Right lobe of liver (tissue), 6 donors: Measurements from ENCODE around the gene CFAP210. TPM values are rescaled to one million over a fixed set of nuclear protein-coding genes. Genes with fewer than 3 reads are reported as not detected.

ENCODE experiments used
- ATAC-seq, 4 donors: fragments of 200-7000 bp; cut with Tn5 transposase; one replicate each; pipeline ENCODE4 v1.9.1; 2020; ENCODE audit warnings: mild to moderate bottlenecking in 4 of 4, moderate library complexity in 4 of 4
- DNase-seq, 3 donors: peaks; one replicate each; pipeline ENCODE4 v3.0.0-alpha.2; 2020
- H3K27ac ChIP-seq, 3 donors: fragments of 200-600 bp; one replicate each; pipeline ENCODE4 v1.8.0; 2022
- H3K27me3 ChIP-seq, 2 donors: fragments of 200-600 bp; one replicate each; pipeline ENCODE4 v1.8.0; 2022
- H3K36me3 ChIP-seq, 4 donors: fragments of 200-600 bp; sonication (generic) in 1 of 4; one replicate each; pipeline versions ENCODE4 v1.5.1 to v1.8.0; 2017 to 2022; ENCODE audit warnings: control low read depth in 1 of 4
- H3K4me1 ChIP-seq, 4 donors: fragments of 200-600 bp; sonication (generic) in 1 of 4; one replicate each; pipeline versions ENCODE4 v1.5.1 to v1.8.0; 2017 to 2022; ENCODE audit warnings: control low read depth in 1 of 4
- H3K4me3 ChIP-seq, 3 donors: fragments of 200-600 bp; one replicate each; pipeline ENCODE4 v1.8.0; 2022
- H3K9me3 ChIP-seq, 4 donors: fragments of 200-600 bp; sonication (generic) in 1 of 4; one replicate each; pipeline versions ENCODE4 v1.5.1 to v1.8.0; 2017 to 2022; ENCODE audit warnings: control low read depth in 1 of 4
- CTCF ChIP-seq, 4 donors: fragments of 200-600 bp in 3 of 4; fragments of 450-650 bp in 1 of 4; IDR thresholded peaks; one replicate each; pipeline versions ENCODE4 v1.5.1 to v1.8.0; 2016 to 2022; ENCODE audit warnings: antibody characterized with exemption in 4 of 4, mild to moderate bottlenecking in 2 of 4
- POLR2A ChIP-seq: fragments of 450-650 bp; IDR thresholded peaks from one replicate; pipeline ENCODE4 v1.6.1; 2017; ENCODE audit warnings: antibody characterized with exemption, mild to moderate bottlenecking
- WGBS: methylation state at CpG from one replicate; pipeline ENCODE4 v1.1.6; 2018; ENCODE audit warnings: low coverage, low lambda C conversion rate; ENCODE audit not compliant: insufficient coverage; ENCODE audit errors: missing lambda C conversion rate; 5-methylcytosine and 5-hydroxymethylcytosine counted together
- intact Hi-C, 2 donors: fragments of 100-400 bp; cut with DNase I; formaldehyde crosslinking; loops; one replicate each; pipeline versions ENCODE4 v1.11.2 to v1.14.1; 2022
- total RNA-seq, 6 experiments: library from RNA; depleted of rRNA in 2 of 6; stranded (reverse); fragments of >200 nt in 2 of 6; fragmentation: NEBNext Ultra II Directional in 3 of 6; extraction: Animal tissue kit (Norgen Biotek cat#: 25700) in 3 of 6; gene quantifications; one replicate each; pipeline versions ENCODE4 v1.1.0 to v1.2.4, GENCODE V29; 2016 to 2023
- donor health status: DM: no; HTN: yes; CAD: no.
- donor health status: DM: no; HTN: no; CAD: no.
- donor health status: DM: no; HTN: no; CAD: no.
- donor health status: DM: no; HTN: yes; CAD: no.
- donor health status: DM: no; HTN: yes; CAD: no.

Gene CFAP210
- total RNA-seq, 6 experiments from 2014 or later, result 0.86 TPM; not detected in 5

- no peaks in the 10 kb centered on the region for H3K9me3 ChIP-seq
- H3K27me3 ChIP-seq, result no peaks in the 10 kb centered on the region
- DNase-seq (no peak), ATAC-seq (no peak)
- intact Hi-C loops, result no loop called here
- no peaks in the 10 kb centered on the region for H3K36me3 ChIP-seq
- WGBS, result 71% methylated on average over 3 of the region's 3 CpGs
- no peak for TF ChIP-seq CTCF (IDR thresholded peaks at IDR 0.05)
- no peak for TF ChIP-seq POLR2A
- no peak overlapping the region for H3K27ac ChIP-seq
- H3K4me1 ChIP-seq, result no peaks in the 10 kb centered on the region
- H3K4me3 ChIP-seq, result no peak overlapping the region
These were observed 31.0 kb downstream of the CFAP210 start for GRCh38 chr2:169663247-169663646.

- no peak for ATAC-seq
- WGBS, result no CpG with 5 or more reads among the region's 1 CpG
These were observed 31.5 kb downstream of the CFAP210 start for GRCh38 chr2:169662744-169663143.

DNA sequence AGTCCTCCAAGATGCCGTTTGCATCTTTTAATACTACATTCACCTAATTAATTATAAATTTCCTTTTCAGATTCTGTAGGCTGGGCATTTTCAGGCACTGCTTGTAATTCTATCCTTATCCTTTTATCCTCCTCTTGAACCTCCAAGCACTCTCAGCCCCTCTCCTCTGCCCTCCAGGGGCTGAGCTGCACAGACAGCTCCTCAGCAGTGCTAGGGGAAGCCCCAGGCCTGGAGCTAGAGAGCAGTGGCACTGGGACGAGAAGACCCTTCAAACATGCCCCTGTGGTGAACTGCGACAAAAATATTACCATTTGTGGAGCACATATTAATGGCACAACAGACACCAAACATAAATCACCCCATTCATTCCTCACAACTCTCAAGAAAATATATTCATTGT lies 32.9 kb downstream of the CFAP210 start:
- no peak overlapping the region for H3K27ac ChIP-seq
- TF ChIP-seq CTCF (IDR thresholded peaks at IDR 0.05) (no peak), POLR2A (no peak)
- H3K27me3 ChIP-seq, result no peaks in the 10 kb centered on the region
- 67% methylated on average over 3 of the region's 3 CpGs for WGBS
- intact Hi-C loops, result no loop called here
- H3K9me3 ChIP-seq, result no peaks in the 10 kb centered on the region
- no peak overlapping the region for H3K4me3 ChIP-seq
- ATAC-seq (no peak), DNase-seq (no peak)
- no peaks in the 10 kb centered on the region for H3K4me1 ChIP-seq
- H3K36me3 ChIP-seq, result no peaks in the 10 kb centered on the region

More at GRCh38 chr2:169662744-169663143, 31.5 kb downstream of the CFAP210 start:
- Histone ChIP-seq H3K4me1 (no peaks in the 10 kb centered on the region), H3K9me3 (no peaks in the 10 kb centered on the region), H3K36me3 (no peaks in the 10 kb centered on the region), H3K27me3 (no peaks in the 10 kb centered on the region), H3K27ac (no peak overlapping the region), H3K4me3 (no peak overlapping the region)
- TF ChIP-seq POLR2A, result no peak
- no peak for TF ChIP-seq CTCF (IDR thresholded peaks at IDR 0.05)
- no peak for DNase-seq
- intact Hi-C loops, result no loop called here

DNA sequence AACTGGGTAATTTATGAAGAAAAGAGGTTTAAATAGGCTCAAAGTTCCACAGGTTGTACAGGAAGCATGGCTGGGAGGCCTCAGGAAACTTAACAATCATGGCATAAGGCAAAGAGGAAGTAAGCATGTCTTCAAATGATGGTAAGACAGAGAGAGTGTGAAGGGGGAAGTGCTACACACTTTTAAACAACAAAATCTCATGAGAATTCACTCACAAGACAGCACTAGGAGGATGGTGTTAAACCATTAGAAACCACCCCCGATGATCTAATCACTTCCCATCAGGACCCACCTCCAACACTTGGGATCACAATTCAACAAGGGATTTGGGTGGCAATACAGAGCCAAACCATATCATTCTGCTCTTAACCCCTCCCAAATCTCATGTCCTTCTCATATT lies 34.9 kb downstream of the CFAP210 start:
- Histone ChIP-seq H3K4me3 (no peak overlapping the region), H3K4me1 (no peaks in the 10 kb centered on the region), H3K27me3 (no peaks in the 10 kb centered on the region), H3K27ac (no peak overlapping the region), H3K36me3 (no peaks in the 10 kb centered on the region), H3K9me3 (no peaks in the 10 kb centered on the region)
- DNase-seq (no peak), ATAC-seq (no peak)
- 80% methylated on average over 1 of the region's 1 CpG for WGBS
- intact Hi-C loops, result no loop called here
- TF ChIP-seq POLR2A, result no peak
- no peak for TF ChIP-seq CTCF (IDR thresholded peaks at IDR 0.05)

DNA sequence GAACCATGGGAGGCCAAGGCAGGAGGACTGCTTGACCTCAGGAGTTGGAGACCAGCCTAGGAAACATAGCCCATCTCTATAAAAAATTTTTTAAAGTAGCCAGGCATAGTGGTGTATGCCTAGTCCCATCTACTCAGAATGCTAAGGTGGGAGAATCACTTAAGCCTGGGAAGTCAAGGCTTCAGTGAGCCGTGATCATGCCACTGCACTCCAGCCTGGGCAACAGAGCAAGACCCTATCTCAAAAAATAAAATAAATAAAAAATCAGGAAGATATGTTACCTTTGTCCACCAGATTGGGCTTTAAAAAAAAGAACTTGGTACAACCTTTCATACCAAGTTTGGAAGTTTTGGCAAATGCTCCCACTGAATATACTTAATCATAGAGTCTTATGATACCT lies 35.3 kb downstream of the CFAP210 start:
- H3K27me3 ChIP-seq, result no peaks in the 10 kb centered on the region
- TF ChIP-seq POLR2A, result no peak
- no peak for TF ChIP-seq CTCF (IDR thresholded peaks at IDR 0.05)
- intact Hi-C loops, result no loop called here

More for the DNA sequence above, 35.3 kb downstream of the CFAP210 start:
- Histone ChIP-seq H3K4me1 (no peaks in the 10 kb centered on the region), H3K36me3 (no peaks in the 10 kb centered on the region), H3K4me3 (no peak overlapping the region), H3K27ac (no peak overlapping the region), H3K9me3 (no peaks in the 10 kb centered on the region)
- ATAC-seq (no peak), DNase-seq (no peak)
- 75% methylated on average over 1 of the region's 1 CpG for WGBS
